Colonic mucosa (tissue), 4 donors: Measurements from ENCODE around the gene KRTAP3-3. TPM values are rescaled to one million over a fixed set of nuclear protein-coding genes. Genes with fewer than 3 reads are reported as not detected.

Experiments
- DNase-seq: peaks from one replicate; pipeline ENCODE4 v3.0.0-alpha.2; 2020
- H3K27ac ChIP-seq: fragments of 200-600 bp; one replicate; pipeline ENCODE4 v1.8.0; 2021
- H3K27me3 ChIP-seq: fragments of 200-600 bp; one replicate; pipeline ENCODE4 v1.8.0; 2021
- H3K36me3 ChIP-seq: fragments of 200-600 bp; one replicate; pipeline ENCODE4 v1.8.0; 2021
- H3K4me1 ChIP-seq: fragments of 200-600 bp; one replicate; pipeline ENCODE4 v1.8.0; 2021; ENCODE audit warnings: mild to moderate bottlenecking
- H3K4me3 ChIP-seq: fragments of 200-600 bp; one replicate; pipeline ENCODE4 v1.8.0; 2021
- H3K9ac ChIP-seq, 2 donors: one replicate each; pipeline ENCODE4 v1.7.0; 2013; ENCODE audit warnings: control low read depth in 2 of 2, low read depth in 2 of 2, low read length in 2 of 2
- H3K9me3 ChIP-seq: fragments of 200-600 bp; one replicate; pipeline ENCODE4 v1.8.0; 2021
- CTCF ChIP-seq: fragments of 200-600 bp; IDR thresholded peaks from one replicate; pipeline ENCODE4 v1.8.0; 2022; ENCODE audit warnings: antibody characterized with exemption, mild to moderate bottlenecking
- intact Hi-C: fragments of 100-400 bp; cut with DNase I; formaldehyde crosslinking; loops from one replicate; pipeline ENCODE4 v1.14.1; 2022
- total RNA-seq, 2 donors: library from RNA; stranded (reverse); fragmentation: NEBNext Ultra II Directional in 1 of 2; extraction: Animal tissue kit (Norgen Biotek cat#: 25700) in 1 of 2; gene quantifications; one replicate each; pipeline ENCODE4 v1.2.1, GENCODE V29; 2021
- donor health status: healthy.
- donor health status: DM: no; HTN: no; CAD: no.
- donor health status: DM: no; HTN: no; CAD: no.

KRTAP3-3 gene
- total RNA-seq, 2 donors from 2014 or later = not detected

- no peak for DNase-seq
- no peak for TF ChIP-seq CTCF
- Histone ChIP-seq H3K4me3 (no peak overlapping the region), H3K36me3 (no peaks in the 10 kb centered on the region), H3K9ac (no peak overlapping the region), H3K27me3 (no peaks in the 10 kb centered on the region), H3K27ac (no peak overlapping the region), H3K4me1 (no peaks in the 10 kb centered on the region), H3K9me3 (no peaks in the 10 kb centered on the region)
- intact Hi-C loops = no loop called here
Observed at GRCh38 chr17:40995116-40995515, 1.2 kb upstream of the KRTAP3-3 start.

GRCh38 chr17:40993084-40993483, 880 bp downstream of the KRTAP3-3 start:
- no peak for DNase-seq
- no peaks in the 10 kb centered on the region for H3K4me1 ChIP-seq
- H3K4me3 ChIP-seq = no peak overlapping the region
- H3K9me3 ChIP-seq = no peaks in the 10 kb centered on the region
- no peaks in the 10 kb centered on the region for H3K27me3 ChIP-seq
- TF ChIP-seq CTCF = no peak
- H3K9ac ChIP-seq = no peak overlapping the region
- no peaks in the 10 kb centered on the region for H3K36me3 ChIP-seq
- intact Hi-C loops = no loop called here
- no peak overlapping the region for H3K27ac ChIP-seq

- no peak for TF ChIP-seq CTCF
- Histone ChIP-seq H3K9ac (no peak overlapping the region), H3K27me3 (no peaks in the 10 kb centered on the region), H3K9me3 (no peaks in the 10 kb centered on the region), H3K4me1 (no peaks in the 10 kb centered on the region), H3K4me3 (no peak overlapping the region), H3K36me3 (no peaks in the 10 kb centered on the region), H3K27ac (no peak overlapping the region)
- DNase-seq = no peak
- intact Hi-C loops = no loop called here
Observed at GRCh38 chr17:40992666-40993065, 1.3 kb downstream of the KRTAP3-3 start.

GRCh38 chr17:40986920-40987319, 7.0 kb downstream of the KRTAP3-3 start:
- DNase-seq = no peak
- intact Hi-C loops = no loop called here

GRCh38 chr17:40984226-40984625, 9.7 kb downstream of the KRTAP3-3 start, which contains the start of gene KRT40:
TSS of gene KRT40 (minus strand) at chr17:40984326. CDS start at chr17:40984273, 53 bp downstream.
- no peak within 1 kb of the TSS for H3K9ac ChIP-seq
- H3K27ac ChIP-seq = no peak within 1 kb of the TSS
- TF ChIP-seq CTCF = no peak
- H3K36me3 ChIP-seq = no peaks in the 10 kb centered on the region
- no peaks in the 10 kb centered on the region for H3K27me3 ChIP-seq
- H3K4me3 ChIP-seq = no peak within 1 kb of the TSS
- DNase-seq = no peak
- intact Hi-C loops = no loop called here
- H3K4me1 ChIP-seq = no peaks in the 10 kb centered on the region
- no peaks in the 10 kb centered on the region for H3K9me3 ChIP-seq

More at GRCh38 chr17:40986920-40987319, 7.0 kb downstream of the KRTAP3-3 start:
- Histone ChIP-seq H3K27ac (no peak overlapping the region), H3K4me3 (no peak overlapping the region), H3K27me3 (no peaks in the 10 kb centered on the region), H3K9ac (no peak overlapping the region), H3K9me3 (no peaks in the 10 kb centered on the region), H3K4me1 (no peaks in the 10 kb centered on the region), H3K36me3 (no peaks in the 10 kb centered on the region)
- no peak for TF ChIP-seq CTCF
